Measurements from ENCODE around the gene CARS2.

DNA sequence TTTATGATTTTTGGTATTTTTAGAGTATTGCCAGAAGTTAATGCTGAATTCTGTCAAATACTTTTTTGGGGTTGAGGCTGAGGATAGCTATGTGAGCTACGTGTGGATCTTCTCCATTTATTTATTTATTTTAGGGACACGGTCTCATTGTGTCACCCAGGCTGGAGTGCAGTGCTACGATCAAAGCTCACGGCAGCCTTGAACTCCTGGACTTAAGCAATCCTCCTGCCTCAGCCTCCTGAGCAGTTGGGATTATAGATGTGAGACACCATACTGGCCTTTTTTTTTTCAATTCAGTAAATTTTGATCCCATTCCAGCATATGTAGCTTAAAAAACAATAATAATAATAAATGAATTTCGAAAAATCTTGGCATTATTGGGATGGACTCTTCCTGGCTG is 28.6 kb upstream of the CARS2 start:
- TF ChIP-seq, protein P1, sequence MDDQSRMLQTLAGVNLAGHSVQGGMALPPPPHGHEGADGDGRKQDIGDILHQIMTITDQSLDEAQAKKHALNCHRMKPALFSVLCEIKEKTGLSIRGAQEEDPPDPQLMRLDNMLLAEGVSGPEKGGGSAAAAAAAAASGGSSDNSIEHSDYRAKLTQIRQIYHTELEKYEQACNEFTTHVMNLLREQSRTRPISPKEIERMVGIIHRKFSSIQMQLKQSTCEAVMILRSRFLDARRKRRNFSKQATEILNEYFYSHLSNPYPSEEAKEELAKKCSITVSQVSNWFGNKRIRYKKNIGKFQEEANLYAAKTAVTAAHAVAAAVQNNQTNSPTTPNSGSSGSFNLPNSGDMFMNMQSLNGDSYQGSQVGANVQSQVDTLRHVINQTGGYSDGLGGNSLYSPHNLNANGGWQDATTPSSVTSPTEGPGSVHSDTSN (IDR thresholded peaks at IDR 0.05), result no peak
- TF ChIP-seq HOXB5 (CRISPR knock-in tag; IDR thresholded peaks at IDR 0.05), result no peak
- TF ChIP-seq, protein P2, sequence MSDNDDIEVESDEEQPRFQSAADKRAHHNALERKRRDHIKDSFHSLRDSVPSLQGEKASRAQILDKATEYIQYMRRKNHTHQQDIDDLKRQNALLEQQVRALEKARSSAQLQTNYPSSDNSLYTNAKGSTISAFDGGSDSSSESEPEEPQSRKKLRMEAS (IDR thresholded peaks at IDR 0.05), result no peak
- TF ChIP-seq POLR2A (IDR thresholded peaks at IDR 0.05; ENCODE audit: low read length), result no peak
- TF ChIP-seq ZC3H11A (IDR thresholded peaks at IDR 0.05), result no peak
- TF ChIP-seq, protein P3, sequence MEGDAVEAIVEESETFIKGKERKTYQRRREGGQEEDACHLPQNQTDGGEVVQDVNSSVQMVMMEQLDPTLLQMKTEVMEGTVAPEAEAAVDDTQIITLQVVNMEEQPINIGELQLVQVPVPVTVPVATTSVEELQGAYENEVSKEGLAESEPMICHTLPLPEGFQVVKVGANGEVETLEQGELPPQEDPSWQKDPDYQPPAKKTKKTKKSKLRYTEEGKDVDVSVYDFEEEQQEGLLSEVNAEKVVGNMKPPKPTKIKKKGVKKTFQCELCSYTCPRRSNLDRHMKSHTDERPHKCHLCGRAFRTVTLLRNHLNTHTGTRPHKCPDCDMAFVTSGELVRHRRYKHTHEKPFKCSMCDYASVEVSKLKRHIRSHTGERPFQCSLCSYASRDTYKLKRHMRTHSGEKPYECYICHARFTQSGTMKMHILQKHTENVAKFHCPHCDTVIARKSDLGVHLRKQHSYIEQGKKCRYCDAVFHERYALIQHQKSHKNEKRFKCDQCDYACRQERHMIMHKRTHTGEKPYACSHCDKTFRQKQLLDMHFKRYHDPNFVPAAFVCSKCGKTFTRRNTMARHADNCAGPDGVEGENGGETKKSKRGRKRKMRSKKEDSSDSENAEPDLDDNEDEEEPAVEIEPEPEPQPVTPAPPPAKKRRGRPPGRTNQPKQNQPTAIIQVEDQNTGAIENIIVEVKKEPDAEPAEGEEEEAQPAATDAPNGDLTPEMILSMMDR (IDR thresholded peaks at IDR 0.05), result no peak
- no peak for TF ChIP-seq KDM5A (IDR thresholded peaks at IDR 0.05)
- no peak for TF ChIP-seq RAD21 (conservative IDR thresholded peaks at IDR 0.05 in 1 of 2, IDR thresholded peaks at IDR 0.05 in 1 of 2)
